Effector memory CD4-positive, alpha-beta T cell (primary cell): ENCODE measurements around the gene TCF7L2.

ENCODE experiments used
- DNase-seq, 3 donors: peaks; one replicate each; pipeline ENCODE4 v3.0.0-alpha.2; 2020
- H3K27ac ChIP-seq: 2 replicates; pipeline ENCODE4 v1.7.0; 2013; ENCODE audit warnings: mild to moderate bottlenecking, low read length, moderate library complexity; ENCODE audit not compliant: insufficient read depth, poor library complexity, severe bottlenecking
- H3K27me3 ChIP-seq: replicated peaks from 2 replicates; pipeline ENCODE4 v1.7.0; 2013; ENCODE audit warnings: mild to moderate bottlenecking, low read length; ENCODE audit not compliant: insufficient read depth, control insufficient read depth, poor library complexity, severe bottlenecking
- H3K36me3 ChIP-seq: 2 replicates; pipeline ENCODE4 v1.7.0; 2013; ENCODE audit warnings: mild to moderate bottlenecking, low read length, moderate library complexity; ENCODE audit not compliant: control insufficient read depth, insufficient read depth
- H3K4me1 ChIP-seq: 2 replicates; pipeline ENCODE4 v1.7.0; 2013; ENCODE audit warnings: low read length, mild to moderate bottlenecking; ENCODE audit not compliant: control insufficient read depth, insufficient read depth, poor library complexity, severe bottlenecking
- H3K4me3 ChIP-seq: 2 replicates; pipeline ENCODE4 v1.7.0; 2013; ENCODE audit warnings: low read length, low read depth, mild to moderate bottlenecking; ENCODE audit not compliant: insufficient read depth, poor library complexity, severe bottlenecking
- H3K9me3 ChIP-seq: 2 replicates; pipeline ENCODE4 v1.7.0; 2013; ENCODE audit warnings: mild to moderate bottlenecking, low read length, moderate library complexity; ENCODE audit not compliant: control insufficient read depth

Gene TCF7L2

DNA sequence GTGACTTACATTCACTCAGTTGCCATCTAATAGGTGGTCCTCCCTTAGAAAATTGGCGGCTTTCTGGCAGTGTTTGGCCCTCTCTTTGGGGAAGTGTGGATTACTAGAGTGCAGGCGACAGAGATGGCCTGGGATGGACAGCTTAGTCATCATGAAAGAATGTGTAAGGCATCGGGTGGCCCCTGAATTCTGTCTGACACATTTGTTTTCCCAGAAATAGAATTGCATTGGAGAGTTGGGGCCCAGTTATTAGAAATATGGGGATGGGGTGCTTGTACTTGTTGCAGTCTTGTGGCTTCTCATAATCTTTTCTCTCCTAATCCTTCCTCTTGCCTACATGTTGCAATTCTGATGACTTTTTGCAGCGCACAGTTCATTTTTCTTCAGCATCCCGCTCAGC is 13.8 kb downstream of the TCF7L2 start:
- Histone ChIP-seq H3K4me1 (no peaks in the 10 kb centered on the region), H3K36me3 (no peaks in the 10 kb centered on the region), H3K27me3 (no peaks in the 10 kb centered on the region), H3K27ac (no peak overlapping the region), H3K4me3 (no peak overlapping the region), H3K9me3 (no peaks in the 10 kb centered on the region)
- DNase-seq, result no peak

- no peak for DNase-seq
- no peaks in the 10 kb centered on the region for H3K4me1 ChIP-seq
- no peak overlapping the region for H3K27ac ChIP-seq
- H3K27me3 ChIP-seq, result no peaks in the 10 kb centered on the region
- no peak overlapping the region for H3K4me3 ChIP-seq
- no peaks in the 10 kb centered on the region for H3K36me3 ChIP-seq
- H3K9me3 ChIP-seq, result no peaks in the 10 kb centered on the region
Measured at GRCh38 chr10:112964482-112964881, 14.4 kb downstream of the TCF7L2 start.

- Histone ChIP-seq H3K4me3 (no peak overlapping the region), H3K27me3 (no peaks in the 10 kb centered on the region), H3K36me3 (no peaks in the 10 kb centered on the region), H3K27ac (no peak overlapping the region), H3K9me3 (no peaks in the 10 kb centered on the region), H3K4me1 (no peaks in the 10 kb centered on the region)
- DNase-seq, result no peak
Measured at GRCh38 chr10:112966194-112966855, 16.3 kb downstream of the TCF7L2 start.

DNA sequence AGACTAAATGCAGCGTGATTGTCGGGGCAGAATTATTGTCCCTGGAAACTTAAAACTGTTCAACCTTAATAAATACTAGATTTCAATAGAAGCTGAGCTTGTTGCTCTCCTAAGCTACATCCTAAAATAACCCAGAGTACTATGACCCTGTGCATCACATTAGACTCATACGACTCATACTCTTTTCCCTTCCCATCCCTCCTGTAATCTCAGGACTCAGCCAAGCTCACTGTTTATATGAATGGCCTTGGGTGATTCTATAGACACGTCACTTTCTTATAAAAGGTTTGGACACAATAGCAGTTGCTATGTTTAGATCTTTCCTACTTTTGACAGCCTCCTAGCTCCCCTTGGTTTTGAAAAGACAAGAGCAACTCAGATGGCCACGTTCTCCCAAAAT is 17.2 kb downstream of the TCF7L2 start:
- no peaks in the 10 kb centered on the region for H3K9me3 ChIP-seq
- no peak for DNase-seq
- H3K27ac ChIP-seq, result no peak overlapping the region
- H3K4me3 ChIP-seq, result no peak overlapping the region
- H3K4me1 ChIP-seq, result no peaks in the 10 kb centered on the region
- no peaks in the 10 kb centered on the region for H3K27me3 ChIP-seq
- H3K36me3 ChIP-seq, result no peaks in the 10 kb centered on the region

GRCh38 chr10:112969131-112969530 is 19.1 kb downstream of the TCF7L2 start:
- Histone ChIP-seq H3K36me3 (no peaks in the 10 kb centered on the region), H3K27me3 (no peaks in the 10 kb centered on the region), H3K27ac (no peak overlapping the region), H3K9me3 (no peaks in the 10 kb centered on the region), H3K4me3 (no peak overlapping the region), H3K4me1 (no peaks in the 10 kb centered on the region)
- no peak for DNase-seq

DNA sequence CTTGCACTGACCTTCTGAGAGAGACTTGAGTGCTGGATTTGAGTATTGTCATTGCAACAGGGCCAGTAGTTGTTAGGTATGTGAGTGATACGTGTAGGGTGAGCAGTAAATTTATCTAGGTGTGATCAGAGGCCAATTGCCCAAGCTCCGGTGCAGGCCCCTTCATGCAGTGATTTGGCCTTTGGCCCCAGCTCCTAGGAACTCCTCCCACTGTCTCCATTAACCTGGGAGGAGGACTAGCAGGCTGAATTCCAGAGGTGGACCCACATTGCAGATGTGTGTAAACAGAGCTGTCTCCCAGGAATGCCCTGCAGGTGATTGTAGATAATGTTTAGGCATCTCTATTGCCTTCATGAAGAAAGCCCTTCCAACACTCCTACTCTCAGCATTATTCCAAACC is 19.5 kb downstream of the TCF7L2 start:
- Histone ChIP-seq H3K4me1 (no peaks in the 10 kb centered on the region), H3K36me3 (no peaks in the 10 kb centered on the region), H3K4me3 (no peak overlapping the region), H3K27ac (no peak overlapping the region), H3K27me3 (no peaks in the 10 kb centered on the region), H3K9me3 (no peaks in the 10 kb centered on the region)
- DNase-seq, result no peak

- Histone ChIP-seq H3K4me3 (no peak overlapping the region), H3K36me3 (no peaks in the 10 kb centered on the region)
Measured at GRCh38 chr10:112970021-112970420, 20.0 kb downstream of the TCF7L2 start.

DNA sequence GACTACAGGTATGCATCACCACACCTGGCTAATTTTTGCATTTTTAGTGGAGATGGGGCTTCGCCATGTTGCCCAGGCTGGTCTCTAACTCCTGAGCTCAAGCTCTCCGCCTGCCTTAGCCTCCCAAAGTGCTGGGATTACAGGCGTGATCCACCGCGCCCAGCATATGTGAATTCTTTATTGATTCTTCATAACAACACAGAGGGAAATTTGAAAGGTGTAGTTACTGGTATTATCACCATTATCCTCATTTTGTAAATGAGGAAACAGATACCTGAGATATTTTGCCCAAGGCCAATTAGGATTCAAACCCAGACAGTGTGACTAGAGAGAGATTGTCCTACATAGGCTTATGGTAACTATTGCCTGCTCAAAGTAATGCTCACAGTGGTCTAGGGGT is 22.6 kb downstream of the TCF7L2 start:
- DNase-seq, result no peak
- H3K4me1 ChIP-seq, result no peaks in the 10 kb centered on the region
- no peaks in the 10 kb centered on the region for H3K36me3 ChIP-seq
- no peak overlapping the region for H3K4me3 ChIP-seq
- no peaks in the 10 kb centered on the region for H3K9me3 ChIP-seq
- no peaks in the 10 kb centered on the region for H3K27me3 ChIP-seq
- H3K27ac ChIP-seq, result no peak overlapping the region

More at GRCh38 chr10:112970021-112970420, 20.0 kb downstream of the TCF7L2 start:
- H3K27ac ChIP-seq, result no peak overlapping the region
- no peaks in the 10 kb centered on the region for H3K4me1 ChIP-seq
- DNase-seq, result no peak
- no peaks in the 10 kb centered on the region for H3K27me3 ChIP-seq
- no peaks in the 10 kb centered on the region for H3K9me3 ChIP-seq

- DNase-seq, result no peak
Measured at GRCh38 chr10:112973046-112973445, 23.0 kb downstream of the TCF7L2 start.

DNA sequence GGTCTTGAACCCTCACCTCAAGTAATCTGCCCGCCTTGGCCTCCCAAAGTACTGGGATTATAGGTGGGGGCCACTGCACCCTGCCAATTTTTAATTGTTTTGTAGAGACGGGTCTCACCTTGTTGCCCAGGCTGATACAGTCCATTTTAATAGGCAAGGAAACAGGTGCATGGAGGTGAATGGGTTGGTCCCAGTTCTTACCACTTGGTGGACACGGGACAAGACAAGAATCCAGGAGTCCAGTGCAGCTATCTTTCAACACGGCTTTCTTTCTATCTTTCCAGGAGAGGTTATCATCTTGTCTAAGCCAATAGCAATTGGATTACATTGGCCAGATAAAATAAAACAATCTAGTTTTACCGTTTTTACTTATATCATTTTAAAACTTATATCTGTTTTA is 23.8 kb downstream of the TCF7L2 start:
- no peak for DNase-seq
- Histone ChIP-seq H3K27me3 (no peaks in the 10 kb centered on the region), H3K36me3 (no peaks in the 10 kb centered on the region), H3K27ac (no peak overlapping the region), H3K4me3 (no peak overlapping the region), H3K9me3 (no peaks in the 10 kb centered on the region), H3K4me1 (no peaks in the 10 kb centered on the region)

More at GRCh38 chr10:112973046-112973445, 23.0 kb downstream of the TCF7L2 start:
- no peaks in the 10 kb centered on the region for H3K27me3 ChIP-seq
- no peaks in the 10 kb centered on the region for H3K9me3 ChIP-seq
- H3K4me3 ChIP-seq, result no peak overlapping the region
- no peak overlapping the region for H3K27ac ChIP-seq
- no peaks in the 10 kb centered on the region for H3K36me3 ChIP-seq
- H3K4me1 ChIP-seq, result no peaks in the 10 kb centered on the region
